Activated naive CD8-positive, alpha-beta T cell treated with anti-CD3 and anti-CD28 coated beads, Interleukin-2, amount 50 U/mL, for 24 hours (primary cell): ENCODE measurements around the gene TFG.

Source experiments
- ATAC-seq: fragments of 150-1000 bp; cut with Tn5 transposase; one replicate; pipeline ENCODE4 v1.10.0; 2021
- DNase-seq: peaks from one replicate; pipeline ENCODE4 v3.0.0; 2021
- H3K27ac Mint-ChIP-seq: one replicate; pipeline ENCODE4 v1.8.0; 2021; ENCODE audit warnings: mild to moderate bottlenecking, mixed read lengths
- H3K27me3 Mint-ChIP-seq: one replicate; pipeline ENCODE4 v1.8.0; 2021; ENCODE audit warnings: mixed read lengths
- H3K36me3 Mint-ChIP-seq: one replicate; pipeline ENCODE4 v1.8.0; 2021; ENCODE audit warnings: low read depth, mixed read lengths
- H3K4me1 Mint-ChIP-seq: one replicate; pipeline ENCODE4 v1.8.0; 2021; ENCODE audit warnings: mixed read lengths
- H3K4me3 Mint-ChIP-seq: one replicate; pipeline ENCODE4 v1.8.0; 2021; ENCODE audit warnings: mild to moderate bottlenecking, moderate library complexity, mixed read lengths
- H3K9me3 Mint-ChIP-seq: one replicate; pipeline ENCODE4 v1.8.0; 2021; ENCODE audit warnings: mixed read lengths

Gene TFG

GRCh38 chr3:100780071-100780622 is 70.9 kb downstream of the TFG start:
- H3K36me3 Mint-ChIP-seq: no peaks in the 10 kb centered on the region
- H3K9me3 Mint-ChIP-seq: peaks cover 7% of the 10 kb centered on the region
- H3K27me3 Mint-ChIP-seq: no peaks in the 10 kb centered on the region
- ATAC-seq (no peak), DNase-seq (no peak)
- no peak overlapping the region for H3K27ac Mint-ChIP-seq
- no peaks in the 10 kb centered on the region for H3K4me1 Mint-ChIP-seq
- H3K4me3 Mint-ChIP-seq: no peak overlapping the region

GRCh38 chr3:100781301-100781700 is 72.0 kb downstream of the TFG start:
- Mint-ChIP-seq H3K27me3 (no peaks in the 10 kb centered on the region), H3K4me3 (no peak overlapping the region), H3K36me3 (no peaks in the 10 kb centered on the region), H3K4me1 (no peaks in the 10 kb centered on the region), H3K27ac (no peak overlapping the region), H3K9me3 (peaks cover 14% of the 10 kb centered on the region)
- ATAC-seq (no peak), DNase-seq (no peak)

- Mint-ChIP-seq H3K4me1 (no peaks in the 10 kb centered on the region), H3K27me3 (no peaks in the 10 kb centered on the region), H3K36me3 (no peaks in the 10 kb centered on the region), H3K27ac (no peak overlapping the region), H3K9me3 (peaks cover 14% of the 10 kb centered on the region), H3K4me3 (no peak overlapping the region)
- DNase-seq: no peak
- no peak for ATAC-seq
These were observed 73.1 kb downstream of the TFG start for GRCh38 chr3:100782348-100782747.

- Mint-ChIP-seq H3K27me3 (no peaks in the 10 kb centered on the region), H3K36me3 (no peaks in the 10 kb centered on the region), H3K4me1 (no peaks in the 10 kb centered on the region), H3K27ac (no peak overlapping the region), H3K4me3 (no peak overlapping the region), H3K9me3 (peaks cover 14% of the 10 kb centered on the region)
- DNase-seq (no peak), ATAC-seq (no peak)
These were observed 73.6 kb downstream of the TFG start for GRCh38 chr3:100782906-100783305.

- H3K36me3 Mint-ChIP-seq: no peaks in the 10 kb centered on the region
- H3K4me3 Mint-ChIP-seq: no peak overlapping the region
- no peaks in the 10 kb centered on the region for H3K4me1 Mint-ChIP-seq
- H3K27ac Mint-ChIP-seq: no peak overlapping the region
- peaks cover 14% of the 10 kb centered on the region for H3K9me3 Mint-ChIP-seq
- DNase-seq: no peak
- H3K27me3 Mint-ChIP-seq: no peaks in the 10 kb centered on the region
- ATAC-seq: no peak
These were observed 74.3 kb downstream of the TFG start for GRCh38 chr3:100783619-100784018.

- ATAC-seq: no peak
- peaks cover 12% of the 10 kb centered on the region for H3K9me3 Mint-ChIP-seq
- no peak for DNase-seq
- H3K4me3 Mint-ChIP-seq: no peak overlapping the region
- no peaks in the 10 kb centered on the region for H3K36me3 Mint-ChIP-seq
- H3K27ac Mint-ChIP-seq: no peak overlapping the region
- no peaks in the 10 kb centered on the region for H3K4me1 Mint-ChIP-seq
- no peaks in the 10 kb centered on the region for H3K27me3 Mint-ChIP-seq
These were observed 80.3 kb downstream of the TFG start for GRCh38 chr3:100789579-100789978.

- DNase-seq (no peak), ATAC-seq (no peak)
- no peaks in the 10 kb centered on the region for H3K36me3 Mint-ChIP-seq
- H3K9me3 Mint-ChIP-seq: no peaks in the 10 kb centered on the region
- H3K4me1 Mint-ChIP-seq: no peaks in the 10 kb centered on the region
- no peaks in the 10 kb centered on the region for H3K27me3 Mint-ChIP-seq
- H3K4me3 Mint-ChIP-seq: no peak overlapping the region
- no peak overlapping the region for H3K27ac Mint-ChIP-seq
These were observed 87.3 kb downstream of the TFG start for GRCh38 chr3:100796556-100796955.

- ATAC-seq (no peak), DNase-seq (no peak)
- H3K36me3 Mint-ChIP-seq: no peaks in the 10 kb centered on the region
- no peak overlapping the region for H3K27ac Mint-ChIP-seq
- H3K4me1 Mint-ChIP-seq: no peaks in the 10 kb centered on the region
- no peaks in the 10 kb centered on the region for H3K27me3 Mint-ChIP-seq
- H3K4me3 Mint-ChIP-seq: no peak overlapping the region
- H3K9me3 Mint-ChIP-seq: no peaks in the 10 kb centered on the region
These were observed 88.7 kb downstream of the TFG start for GRCh38 chr3:100798012-100798411.
